GM19239 (cell line): ENCODE data around the gene PIMREG.
"Not testable (repeated sequence)": the region's sequence is repeated elsewhere in the genome, so short reads cannot be mapped to it uniquely, and the experiment has no call there.

Experiments used
- DNase-seq: peaks from one replicate; pipeline ENCODE4 v3.0.0; 2011; ENCODE audit warnings: low spot score; ENCODE audit not compliant: insufficient read length
- FAIRE-seq: peaks from 2 replicates; lab custom pipeline; 2011; peaks lifted over from hg19 to GRCh38; lab: Jason Lieb, UNC

Gene PIMREG

GRCh38 chr17:6476076-6476809 is 32.0 kb downstream of the PIMREG start:
- no peak for DNase-seq
- FAIRE-seq, result no peak

GRCh38 chr17:6476810-6477179 is 32.5 kb downstream of the PIMREG start:
- FAIRE-seq (no peak), DNase-seq (no peak)

- DNase-seq (no peak), FAIRE-seq (no peak)
These were observed 33.7 kb downstream of the PIMREG start for GRCh38 chr17:6477831-6478383.

GRCh38 chr17:6478486-6478885 is 34.2 kb downstream of the PIMREG start:
- FAIRE-seq (no peak), DNase-seq (no peak)

GRCh38 chr17:6479622-6480302 is 35.5 kb downstream of the PIMREG start:
- DNase-seq, result no peak
- FAIRE-seq, result no peak

- no peak for DNase-seq
- FAIRE-seq, result no peak
These were observed 36.0 kb downstream of the PIMREG start for GRCh38 chr17:6480303-6480675.

- DNase-seq, result no peak
These were observed 37.8 kb downstream of the PIMREG start for GRCh38 chr17:6482105-6482455.

GRCh38 chr17:6482796-6483195 is 38.5 kb downstream of the PIMREG start:
- not testable (repeated sequence) for DNase-seq, FAIRE-seq

More at GRCh38 chr17:6482105-6482455, 37.8 kb downstream of the PIMREG start:
- FAIRE-seq, result no peak

- no peak for DNase-seq
- no peak for FAIRE-seq
These were observed 39.3 kb downstream of the PIMREG start for GRCh38 chr17:6483507-6483906.

GRCh38 chr17:6485646-6486412 is 41.6 kb downstream of the PIMREG start:
- no peak for FAIRE-seq
- DNase-seq, result no peak

GRCh38 chr17:6487251-6488007 is 43.2 kb downstream of the PIMREG start:
- DNase-seq, result no peak
- FAIRE-seq, result no peak

- DNase-seq (no peak), FAIRE-seq (no peak)
These were observed 43.8 kb downstream of the PIMREG start for GRCh38 chr17:6488008-6488539.

GRCh38 chr17:6489016-6489550 is 44.8 kb downstream of the PIMREG start:
- DNase-seq, result no peak
- no peak for FAIRE-seq

GRCh38 chr17:6491071-6491700 is 46.9 kb downstream of the PIMREG start:
- no peak for FAIRE-seq
- DNase-seq, result no peak

- no peak for FAIRE-seq
- no peak for DNase-seq
These were observed 48.8 kb downstream of the PIMREG start for GRCh38 chr17:6492892-6493674.

- FAIRE-seq (no peak), DNase-seq (no peak)
These were observed 50.1 kb downstream of the PIMREG start for GRCh38 chr17:6494239-6494941.

GRCh38 chr17:6495450-6496115 is 51.3 kb downstream of the PIMREG start:
- FAIRE-seq (no peak), DNase-seq (no peak)
